GM12864 (cell line): ENCODE data around the gene RAB28.

Experiments used
- DNase-seq: peaks from one replicate; pipeline ENCODE4 v3.0.0-alpha.2; 2011; ENCODE audit warnings: low read depth
- H3K4me3 ChIP-seq: 2 replicates; pipeline ENCODE4 v1.5.1; 2011; ENCODE audit warnings: mild to moderate bottlenecking, low read depth, low read length, control low read depth
- CTCF ChIP-seq: IDR thresholded peaks from 2 replicates; pipeline ENCODE4 v1.5.1; 2011; ENCODE audit warnings: low read depth, mild to moderate bottlenecking, moderate library complexity, low read length, control low read depth, inconsistent platforms; ENCODE audit errors: missing control alignments

The RAB28 gene

GRCh38 chr4:13471400-13471799, 12.7 kb downstream of the RAB28 start:
- no peak for DNase-seq
- no peak overlapping the region for H3K4me3 ChIP-seq
- TF ChIP-seq CTCF = no peak

GRCh38 chr4:13470379-13470778, 13.8 kb downstream of the RAB28 start:
- DNase-seq = no peak
- H3K4me3 ChIP-seq = no peak overlapping the region
- TF ChIP-seq CTCF = no peak

GRCh38 chr4:13464973-13465372, 19.2 kb downstream of the RAB28 start:
- no peak for TF ChIP-seq CTCF
- H3K4me3 ChIP-seq = no peak overlapping the region
- DNase-seq = no peak

- no peak for DNase-seq
- TF ChIP-seq CTCF = no peak
Measured at GRCh38 chr4:13464543-13464942, 19.6 kb downstream of the RAB28 start.

GRCh38 chr4:13461191-13461905, 22.8 kb downstream of the RAB28 start:
- H3K4me3 ChIP-seq = no peak overlapping the region
- TF ChIP-seq CTCF = no peak
- no peak for DNase-seq

More at GRCh38 chr4:13464543-13464942, 19.6 kb downstream of the RAB28 start:
- no peak overlapping the region for H3K4me3 ChIP-seq

GRCh38 chr4:13455411-13455810, 28.7 kb downstream of the RAB28 start:
- no peak overlapping the region for H3K4me3 ChIP-seq
- DNase-seq = no peak
- TF ChIP-seq CTCF = no peak

GRCh38 chr4:13454786-13455185, 29.4 kb downstream of the RAB28 start:
- DNase-seq = no peak
- TF ChIP-seq CTCF = no peak

More at GRCh38 chr4:13454786-13455185, 29.4 kb downstream of the RAB28 start:
- no peak overlapping the region for H3K4me3 ChIP-seq
